ENCODE results near the gene NME2. TPM values are rescaled to one million over a fixed set of nuclear protein-coding genes. Genes with fewer than 3 reads are reported as not detected.

Gene NME2
- total RNA-seq, 4 donors from 2014 or later = 83.4 to 482 (median 290) TPM

GRCh38 chr17:51155416-51155815 lies 10.8 kb upstream of the NME2 start:
- WGBS, 2 donors (ENCODE audit: low coverage in 1 of 2) = 98 to 100% methylated on average over 2 to 8 of the region's 8 CpGs

GRCh38 chr17:51159604-51160003 lies 6.6 kb upstream of the NME2 start:
- peaks cover 0 to 8% (median 0%) of the 10 kb centered on the region in 4 donors for H3K36me3 ChIP-seq
- no peaks in the 10 kb centered on the region for H3K27me3 ChIP-seq
- no peak overlapping the region for H3K27ac ChIP-seq
- in situ Hi-C loops (cut with MboI; ENCODE audit: low pct_ligation_motif_present in 1 of 4, low pct_unique_long_range_greater_than_20kb in 1 of 4, low sequenced_read_pairs in 3 of 4) (loop anchor here (10.0 to 25.0 kb wide), 2 partner anchors 155 to 297 kb away; partner anchors contain the start of gene TOB1 (in 2 of the 4)), intact Hi-C loops (cut with DNase I; ENCODE audit: low total_unique reads) (no loop called here)
- no peak for DNase-seq
- H3K4me1 ChIP-seq = peaks cover 2 to 8% (median 6%) of the 10 kb centered on the region in 4 donors
- TF ChIP-seq EP300 (IDR thresholded peaks at IDR 0.05; ENCODE audit: low read depth) (no peak), POLR2A (IDR thresholded peaks at IDR 0.05) (no peak), POLR2AphosphoS5 (IDR thresholded peaks at IDR 0.05) (no peak), CTCF (IDR thresholded peaks at IDR 0.05) (no peak)
- WGBS, 2 donors (ENCODE audit: low coverage in 1 of 2) = 94 to 100% methylated on average over 3 of the region's 3 CpGs
- H3K4me3 ChIP-seq = no peak overlapping the region
- no peaks in the 10 kb centered on the region for H3K9me3 ChIP-seq

More at GRCh38 chr17:51155416-51155815, 10.8 kb upstream of the NME2 start:
- intact Hi-C loops (cut with DNase I; ENCODE audit: low total_unique reads) = no loop called here
- TF ChIP-seq POLR2A (IDR thresholded peaks at IDR 0.05) (no peak), CTCF (IDR thresholded peaks at IDR 0.05) (no peak), POLR2AphosphoS5 (IDR thresholded peaks at IDR 0.05) (no peak), EP300 (IDR thresholded peaks at IDR 0.05; ENCODE audit: low read depth) (no peak)
- Histone ChIP-seq H3K4me3 (no peak overlapping the region), H3K27ac (no peak overlapping the region), H3K9me3 (no peaks in the 10 kb centered on the region), H3K36me3 (no peaks in the 10 kb centered on the region), H3K4me1 (peaks cover 9 to 24% (median 22%) of the 10 kb centered on the region in 4 donors), H3K27me3 (no peaks in the 10 kb centered on the region)
- no peak for DNase-seq
- in situ Hi-C loops (cut with MboI; ENCODE audit: low pct_ligation_motif_present in 1 of 4, low pct_unique_long_range_greater_than_20kb in 1 of 4, low sequenced_read_pairs in 3 of 4) = loop anchor here (10.0 to 25.0 kb wide), 2 partner anchors 151 to 293 kb away; partner anchors contain the start of gene TOB1 (in 2 of the 4)

DNA sequence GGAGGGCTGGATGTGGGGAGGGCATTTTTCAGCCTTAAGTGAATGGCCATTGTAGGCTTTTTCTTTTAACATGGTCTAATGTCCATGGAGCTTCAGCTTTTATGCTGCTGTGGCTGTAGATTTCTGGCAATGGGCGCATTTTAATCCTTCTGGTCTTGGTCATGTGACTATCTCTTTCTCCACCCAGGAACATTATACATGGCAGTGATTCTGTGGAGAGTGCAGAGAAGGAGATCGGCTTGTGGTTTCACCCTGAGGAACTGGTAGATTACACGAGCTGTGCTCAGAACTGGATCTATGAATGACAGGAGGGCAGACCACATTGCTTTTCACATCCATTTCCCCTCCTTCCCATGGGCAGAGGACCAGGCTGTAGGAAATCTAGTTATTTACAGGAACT lies 4.7 kb upstream of the NME2 start:
- Histone ChIP-seq H3K27me3 (no peaks in the 10 kb centered on the region), H3K4me3 (no peak overlapping the region), H3K9me3 (no peaks in the 10 kb centered on the region), H3K27ac (no peak overlapping the region), H3K4me1 (peaks cover 6 to 7% (median 6%) of the 10 kb centered on the region in 4 donors), H3K36me3 (peaks cover 0 to 8% (median 0%) of the 10 kb centered on the region in 4 donors)
- WGBS, 2 donors (ENCODE audit: low coverage in 1 of 2) = 70 to 83% methylated on average over 2 to 3 of the region's 3 CpGs
- no peak for TF ChIP-seq POLR2A (IDR thresholded peaks at IDR 0.05)
- no peak for TF ChIP-seq POLR2AphosphoS5 (IDR thresholded peaks at IDR 0.05)
- no peak for TF ChIP-seq CTCF (IDR thresholded peaks at IDR 0.05)
- TF ChIP-seq EP300 (IDR thresholded peaks at IDR 0.05; ENCODE audit: low read depth) = no peak
- intact Hi-C loops (cut with DNase I; ENCODE audit: low total_unique reads) = no loop called here
- in situ Hi-C loops (cut with MboI; ENCODE audit: low pct_ligation_motif_present in 1 of 4, low pct_unique_long_range_greater_than_20kb in 1 of 4, low sequenced_read_pairs in 3 of 4) = loop anchor here in 2 of 4 donors (25.0 kb wide), 1 partner anchor 299 kb away; the partner anchor contains the start of gene TOB1 (in 2 of the 2)
- DNase-seq = no peak

- Histone ChIP-seq H3K4me3 (peak overlapping the region; percentile 70 to 100 (median 92)), H3K9me3 (no peaks in the 10 kb centered on the region), H3K27ac (peak overlapping the region; percentile 97 to 98 (median 98)), H3K4me1 (peaks cover 7 to 19% (median 15%) of the 10 kb centered on the region in 4 donors), H3K27me3 (no peaks in the 10 kb centered on the region), H3K36me3 (peaks cover 0 to 14% (median 0%) of the 10 kb centered on the region in 4 donors)
- TF ChIP-seq EP300 (IDR thresholded peaks at IDR 0.05; ENCODE audit: low read depth) = no peak
- no peak for TF ChIP-seq POLR2AphosphoS5 (IDR thresholded peaks at IDR 0.05)
- TF ChIP-seq POLR2A (IDR thresholded peaks at IDR 0.05) = no peak
- no peak for TF ChIP-seq CTCF (IDR thresholded peaks at IDR 0.05)
- in situ Hi-C loops (cut with MboI; ENCODE audit: low pct_ligation_motif_present in 1 of 4, low pct_unique_long_range_greater_than_20kb in 1 of 4, low sequenced_read_pairs in 3 of 4) = loop anchor here in 2 of 4 donors (25.0 kb wide), 1 partner anchor 303 kb away; the partner anchor contains the start of gene TOB1 (in 2 of the 2)
- 75% methylated on average over 16 of the region's 16 CpGs; no CpG with 5 or more reads in 1 of the 2 donors for WGBS, 2 donors (ENCODE audit: low coverage in 1 of 2)
- intact Hi-C loops (cut with DNase I; ENCODE audit: low total_unique reads) = no loop called here
- no peak for DNase-seq
Measured at GRCh38 chr17:51164911-51165679, 1.1 kb upstream of the NME2 start.

Data from transverse colon (tissue), 4 donors.